Fibroblast of skin of right biceps (primary cell): Measurements from ENCODE around the gene ZFYVE27.
"Not testable (repeated sequence)": the region's sequence is repeated elsewhere in the genome, so short reads cannot be mapped to it uniquely, and the experiment has no call there.

Experiments used
- DNase-seq: peaks from one replicate; pipeline ENCODE4 v3.0.0-alpha.2; 2013

Gene ZFYVE27

GRCh38 chr10:97736902-97737769 lies at the start of gene ZFYVE27:
TSS of gene ZFYVE27 (plus strand) at chr10:97737128. CDS start at chr10:97738478, 1,350 bp downstream.
- peak; percentile 94 for DNase-seq

GRCh38 chr10:97687785-97688781 lies 48.8 kb upstream of the ZFYVE27 start:
- DNase-seq: peak; percentile 49

- peak; percentile 97 for DNase-seq
Observed at GRCh38 chr10:97689559-97690020, 47.3 kb upstream of the ZFYVE27 start.

- DNase-seq: no peak
Observed at GRCh38 chr10:97690133-97690532, 46.8 kb upstream of the ZFYVE27 start.

GRCh38 chr10:97698072-97698655 lies 38.8 kb upstream of the ZFYVE27 start:
- DNase-seq: not testable (repeated sequence)

- peak; percentile 67 for DNase-seq
Observed at GRCh38 chr10:97701438-97702069, 35.4 kb upstream of the ZFYVE27 start.

- no peak for DNase-seq
Observed at GRCh38 chr10:97703398-97704067, 33.4 kb upstream of the ZFYVE27 start.

GRCh38 chr10:97704341-97704740 lies 32.6 kb upstream of the ZFYVE27 start:
- DNase-seq: no peak

- DNase-seq: no peak
Observed at GRCh38 chr10:97705006-97705670, 31.8 kb upstream of the ZFYVE27 start.

GRCh38 chr10:97707134-97707861 lies 29.6 kb upstream of the ZFYVE27 start:
- no peak for DNase-seq

GRCh38 chr10:97708167-97708566 lies 28.8 kb upstream of the ZFYVE27 start:
- DNase-seq: no peak

GRCh38 chr10:97708976-97709946 lies 27.7 kb upstream of the ZFYVE27 start:
- peak; percentile 86 for DNase-seq

GRCh38 chr10:97711640-97712572 lies 25.0 kb upstream of the ZFYVE27 start:
- no peak for DNase-seq

GRCh38 chr10:97713339-97713825 lies 23.5 kb upstream of the ZFYVE27 start, which contains the start of gene MARVELD1:
TSS of gene MARVELD1 (plus strand) at chr10:97713730. CDS start at chr10:97713877, 147 bp downstream.
- DNase-seq: peak; percentile 92

GRCh38 chr10:97713826-97714400 lies 23.0 kb upstream of the ZFYVE27 start:
- peak; percentile 77 for DNase-seq

- DNase-seq: peak; percentile 84
Observed at GRCh38 chr10:97714401-97715258, 22.3 kb upstream of the ZFYVE27 start.
